CD4-positive, alpha-beta T cell (primary cell): ENCODE measurements around the gene SCN8A. TPM values are rescaled to one million over a fixed set of nuclear protein-coding genes. Genes with fewer than 3 reads are reported as not detected.

Source experiments
- ATAC-seq: fragments of 200-7000 bp; cut with Tn5 transposase; one replicate; pipeline ENCODE4 v1.10.0; 2022; ENCODE audit warnings: mild to moderate bottlenecking; ENCODE audit not compliant: poor library complexity
- CTCF ChIA-PET: fragments of 350-600 bp; sonication (Branson Sonifier 250); formaldehyde crosslinking; loops from one replicate; lab custom pipeline; 2021; ENCODE audit warnings: antibody characterized with exemption, inconsistent platforms; lab: Charles Lee
- POLR2A ChIA-PET: fragments of 350-600 bp; sonication (Branson Sonifier 250); formaldehyde crosslinking; loops from one replicate; lab custom pipeline; 2021; ENCODE audit warnings: antibody characterized with exemption, inconsistent platforms; lab: Charles Lee
- DNase-seq, 14 experiments: peaks; one replicate each; pipeline ENCODE4 v3.0.0-alpha.2; 2013 to 2020; ENCODE audit warnings: mixed read lengths in 2 of 14
- H3K27ac ChIP-seq, 2 donors: one replicate each; pipeline versions ENCODE4 v1.5.1 to v1.7.0; 2013; ENCODE audit warnings: low read length in 2 of 2, low read depth in 1 of 2, mild to moderate bottlenecking in 1 of 2
- H3K27me3 ChIP-seq, 2 experiments: 1 replicate in 1 of 2; 2 replicates in 1 of 2; pipeline versions ENCODE4 v1.6.1 to v1.7.0; 2013; ENCODE audit warnings: low read length in 2 of 2, control low read depth in 1 of 2, mild to moderate bottlenecking in 1 of 2, moderate library complexity in 1 of 2; ENCODE audit not compliant: insufficient read depth in 2 of 2, control insufficient read depth in 1 of 2
- H3K36me3 ChIP-seq: one replicate; pipeline ENCODE4 v1.6.1; 2013; ENCODE audit warnings: low read length, control low read depth; ENCODE audit not compliant: insufficient read depth
- H3K4me1 ChIP-seq: one replicate; pipeline ENCODE4 v1.6.1; 2013; ENCODE audit warnings: low read length, control low read depth; ENCODE audit not compliant: insufficient read depth
- H3K4me3 ChIP-seq: one replicate; pipeline ENCODE4 v1.5.1; 2013; ENCODE audit warnings: mild to moderate bottlenecking, low read length, moderate library complexity
- H3K9me3 ChIP-seq, 2 experiments: 1 replicate in 1 of 2; 2 replicates in 1 of 2; pipeline versions ENCODE4 v1.6.1 to v1.7.0; 2013; ENCODE audit warnings: low read length in 2 of 2, mild to moderate bottlenecking in 2 of 2, control low read depth in 1 of 2, moderate library complexity in 1 of 2; ENCODE audit not compliant: control insufficient read depth in 1 of 2, insufficient read depth in 1 of 2
- H3K27ac Mint-ChIP-seq: one replicate; pipeline ENCODE4 v1.8.0; 2020; ENCODE audit warnings: mixed read lengths
- H3K27me3 Mint-ChIP-seq: one replicate; pipeline ENCODE4 v1.8.0; 2021; ENCODE audit warnings: mixed read lengths
- H3K36me3 Mint-ChIP-seq: one replicate; pipeline ENCODE4 v1.8.0; 2021; ENCODE audit warnings: low read depth, mixed read lengths
- H3K4me1 Mint-ChIP-seq: one replicate; pipeline ENCODE4 v1.8.0; 2021; ENCODE audit warnings: low read depth, mixed read lengths
- H3K4me3 Mint-ChIP-seq: one replicate; pipeline ENCODE4 v1.8.0; 2020; ENCODE audit warnings: mild to moderate bottlenecking, mixed read lengths
- H3K9me3 Mint-ChIP-seq: one replicate; pipeline ENCODE4 v1.8.0; 2020; ENCODE audit warnings: mixed read lengths
- CTCF ChIP-seq: fragments of 200-600 bp; IDR thresholded peaks from one replicate; pipeline ENCODE4 v1.8.0; 2022; ENCODE audit warnings: antibody characterized with exemption, mild to moderate bottlenecking
- intact Hi-C, 2 experiments: fragments of 100-400 bp; cut with DNase I in 1 of 2; cut with micrococcal nuclease in 1 of 2; formaldehyde crosslinking; loops; one replicate each; pipeline versions ENCODE4 v1.15.1 to v1.9.0; 2023 to 2025; cut with DNase I, micrococcal nuclease
- total RNA-seq, 174 experiments: library from RNA in 2 of 174; stranded (reverse) in 2 of 174; gene quantifications; one replicate each; pipeline ENCODE4 v1.2.3 and lab custom pipeline; 2021 to 2026

The SCN8A gene
- total RNA-seq, 2 experiments from 2014 or later = 0.14 to 0.36 TPM

DNA sequence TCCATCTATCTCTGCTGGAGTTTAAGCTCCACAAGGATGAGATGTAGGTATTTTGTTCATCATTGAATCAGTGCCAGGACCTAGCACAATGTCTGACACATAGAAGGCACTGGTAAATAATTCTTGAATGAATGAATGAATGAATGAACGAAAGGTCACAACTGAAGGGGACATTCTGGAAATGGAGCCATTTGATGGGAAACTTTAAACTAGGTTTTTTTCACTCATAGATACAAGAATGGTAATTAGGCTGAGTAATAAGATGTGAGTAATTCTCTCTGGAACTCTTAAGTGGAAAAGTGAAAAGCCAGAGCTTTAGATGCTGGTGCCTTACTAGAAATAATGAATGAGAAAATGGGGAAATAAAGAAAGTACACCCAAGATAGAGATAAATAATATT lies 44.3 kb downstream of the SCN8A start:
- peaks cover 5% of the 10 kb centered on the region for H3K27me3 Mint-ChIP-seq
- intact Hi-C loops = no loop called here
- no peaks in the 10 kb centered on the region for H3K36me3 Mint-ChIP-seq
- no peaks in the 10 kb centered on the region for H3K4me1 Mint-ChIP-seq
- H3K4me1 ChIP-seq = no peaks in the 10 kb centered on the region
- no peaks in the 10 kb centered on the region for H3K9me3 ChIP-seq
- no peak overlapping the region for H3K27ac ChIP-seq
- H3K27ac Mint-ChIP-seq = no peak overlapping the region
- peaks cover 6% of the 10 kb centered on the region for H3K9me3 Mint-ChIP-seq
- H3K36me3 ChIP-seq = no peaks in the 10 kb centered on the region
- no peaks in the 10 kb centered on the region for H3K27me3 ChIP-seq
- no peak overlapping the region for H3K4me3 Mint-ChIP-seq
- no peak for TF ChIP-seq CTCF
- no peak overlapping the region for H3K4me3 ChIP-seq
- ATAC-seq = no peak
- ChIA-PET CTCF (no interaction called here), POLR2A (no interaction called here)
- DNase-seq = no peak

DNA sequence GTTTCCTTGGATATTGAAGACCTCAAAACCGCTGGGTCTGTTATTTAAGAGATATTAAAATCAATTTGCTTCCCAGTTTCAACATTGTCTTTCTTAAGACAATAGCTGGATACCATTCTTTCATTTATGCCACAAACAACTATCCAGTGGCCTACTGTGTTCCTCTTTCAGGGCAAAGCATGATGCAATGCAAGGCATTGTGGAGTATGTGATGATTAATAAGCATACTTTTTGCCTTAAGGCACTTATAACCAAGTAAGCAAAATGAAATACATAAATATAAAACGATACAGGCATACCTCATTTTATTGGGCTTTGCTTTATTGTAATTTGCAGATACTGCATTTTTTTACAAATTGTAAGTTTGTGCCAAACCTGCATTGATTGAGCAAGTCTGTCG lies 45.5 kb downstream of the SCN8A start:
- ChIA-PET CTCF (no interaction called here), POLR2A (no interaction called here)
- peaks cover 5% of the 10 kb centered on the region for H3K27me3 Mint-ChIP-seq
- DNase-seq (no peak), ATAC-seq (no peak)
- no peaks in the 10 kb centered on the region for H3K4me1 Mint-ChIP-seq
- TF ChIP-seq CTCF = no peak
- no peak overlapping the region for H3K27ac Mint-ChIP-seq
- Histone ChIP-seq H3K4me1 (no peaks in the 10 kb centered on the region), H3K36me3 (no peaks in the 10 kb centered on the region), H3K27me3 (no peaks in the 10 kb centered on the region), H3K4me3 (no peak overlapping the region), H3K27ac (no peak overlapping the region), H3K9me3 (no peaks in the 10 kb centered on the region)
- intact Hi-C loops = no loop called here
- H3K4me3 Mint-ChIP-seq = no peak overlapping the region
- H3K36me3 Mint-ChIP-seq = no peaks in the 10 kb centered on the region
- peaks cover 6% of the 10 kb centered on the region for H3K9me3 Mint-ChIP-seq

DNA sequence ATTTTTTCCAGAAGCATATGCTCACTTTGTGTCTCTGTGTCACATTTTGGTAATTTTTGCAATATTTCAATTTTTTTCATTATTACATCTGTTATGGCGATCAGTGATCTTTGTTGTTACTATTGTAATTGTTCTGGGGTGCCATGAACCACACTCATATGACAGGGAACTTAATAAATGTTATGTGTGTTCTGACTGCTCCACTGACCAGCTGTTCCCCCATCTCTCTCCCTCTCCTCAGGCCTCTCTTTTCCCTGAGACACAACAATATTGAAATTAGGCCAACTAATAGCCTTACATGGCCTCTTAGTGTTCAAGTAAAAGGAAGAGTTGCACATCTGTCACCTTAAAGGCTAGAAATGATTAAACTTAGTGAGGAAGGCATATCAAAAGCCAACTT lies 46.0 kb downstream of the SCN8A start:
- H3K4me1 Mint-ChIP-seq = no peaks in the 10 kb centered on the region
- Histone ChIP-seq H3K4me1 (no peaks in the 10 kb centered on the region), H3K27me3 (no peaks in the 10 kb centered on the region), H3K27ac (no peak overlapping the region), H3K36me3 (no peaks in the 10 kb centered on the region), H3K9me3 (no peaks in the 10 kb centered on the region), H3K4me3 (no peak overlapping the region)
- peaks cover 6% of the 10 kb centered on the region for H3K9me3 Mint-ChIP-seq
- ATAC-seq (no peak), DNase-seq (no peak)
- intact Hi-C loops = no loop called here
- no peaks in the 10 kb centered on the region for H3K36me3 Mint-ChIP-seq
- H3K4me3 Mint-ChIP-seq = no peak overlapping the region
- ChIA-PET CTCF (no interaction called here), POLR2A (no interaction called here)
- H3K27me3 Mint-ChIP-seq = peaks cover 5% of the 10 kb centered on the region
- no peak overlapping the region for H3K27ac Mint-ChIP-seq
- TF ChIP-seq CTCF = no peak
